SH-SY5Y (cell line): ENCODE data around the gene UTP4.

ENCODE experiments used
- GATA2 ChIP-seq: IDR thresholded peaks from 2 replicates; pipeline ENCODE4 v1.6.1; 2011; ENCODE audit warnings: mild to moderate bottlenecking, low read depth, low read length
- GATA3 ChIP-seq: IDR thresholded peaks from 2 replicates; pipeline ENCODE4 v1.6.1; 2011; ENCODE audit warnings: low read depth, mild to moderate bottlenecking, low read length, moderate library complexity

- no peak for TF ChIP-seq GATA2
- no peak for TF ChIP-seq GATA3
Observed at GRCh38 chr16:69093974-69094373, 38.5 kb upstream of the UTP4 start.
